Effector memory CD4-positive, alpha-beta T cell (primary cell): ENCODE measurements around the gene RB1.

Experiments
- DNase-seq, 3 donors: peaks; one replicate each; pipeline ENCODE4 v3.0.0-alpha.2; 2020
- H3K27ac ChIP-seq: 2 replicates; pipeline ENCODE4 v1.7.0; 2013; ENCODE audit warnings: mild to moderate bottlenecking, low read length, moderate library complexity; ENCODE audit not compliant: insufficient read depth, poor library complexity, severe bottlenecking
- H3K27me3 ChIP-seq: replicated peaks from 2 replicates; pipeline ENCODE4 v1.7.0; 2013; ENCODE audit warnings: mild to moderate bottlenecking, low read length; ENCODE audit not compliant: insufficient read depth, control insufficient read depth, poor library complexity, severe bottlenecking
- H3K36me3 ChIP-seq: 2 replicates; pipeline ENCODE4 v1.7.0; 2013; ENCODE audit warnings: mild to moderate bottlenecking, low read length, moderate library complexity; ENCODE audit not compliant: control insufficient read depth, insufficient read depth
- H3K4me1 ChIP-seq: 2 replicates; pipeline ENCODE4 v1.7.0; 2013; ENCODE audit warnings: low read length, mild to moderate bottlenecking; ENCODE audit not compliant: control insufficient read depth, insufficient read depth, poor library complexity, severe bottlenecking
- H3K4me3 ChIP-seq: 2 replicates; pipeline ENCODE4 v1.7.0; 2013; ENCODE audit warnings: low read length, low read depth, mild to moderate bottlenecking; ENCODE audit not compliant: insufficient read depth, poor library complexity, severe bottlenecking
- H3K9me3 ChIP-seq: 2 replicates; pipeline ENCODE4 v1.7.0; 2013; ENCODE audit warnings: mild to moderate bottlenecking, low read length, moderate library complexity; ENCODE audit not compliant: control insufficient read depth

Gene RB1

GRCh38 chr13:48496271-48497161 lies 193.0 kb downstream of the RB1 start:
- H3K27me3 ChIP-seq, result no peaks in the 10 kb centered on the region
- DNase-seq, result no peak
- no peak overlapping the region for H3K4me3 ChIP-seq
- H3K36me3 ChIP-seq, result no peaks in the 10 kb centered on the region
- peaks cover 28% of the 10 kb centered on the region for H3K4me1 ChIP-seq
- H3K27ac ChIP-seq, result no peak overlapping the region
- H3K9me3 ChIP-seq, result no peaks in the 10 kb centered on the region

GRCh38 chr13:48497669-48498068 lies 194.1 kb downstream of the RB1 start:
- no peak for DNase-seq
- Histone ChIP-seq H3K4me1 (peaks cover 20% of the 10 kb centered on the region), H3K4me3 (no peak overlapping the region), H3K27me3 (no peaks in the 10 kb centered on the region), H3K9me3 (no peaks in the 10 kb centered on the region), H3K36me3 (no peaks in the 10 kb centered on the region), H3K27ac (no peak overlapping the region)

- Histone ChIP-seq H3K4me3 (no peak overlapping the region), H3K9me3 (no peaks in the 10 kb centered on the region), H3K27me3 (no peaks in the 10 kb centered on the region), H3K27ac (no peak overlapping the region), H3K4me1 (peaks cover 22% of the 10 kb centered on the region), H3K36me3 (no peaks in the 10 kb centered on the region)
- DNase-seq, result no peak
Observed at GRCh38 chr13:48500652-48501197, 197.2 kb downstream of the RB1 start.

DNA sequence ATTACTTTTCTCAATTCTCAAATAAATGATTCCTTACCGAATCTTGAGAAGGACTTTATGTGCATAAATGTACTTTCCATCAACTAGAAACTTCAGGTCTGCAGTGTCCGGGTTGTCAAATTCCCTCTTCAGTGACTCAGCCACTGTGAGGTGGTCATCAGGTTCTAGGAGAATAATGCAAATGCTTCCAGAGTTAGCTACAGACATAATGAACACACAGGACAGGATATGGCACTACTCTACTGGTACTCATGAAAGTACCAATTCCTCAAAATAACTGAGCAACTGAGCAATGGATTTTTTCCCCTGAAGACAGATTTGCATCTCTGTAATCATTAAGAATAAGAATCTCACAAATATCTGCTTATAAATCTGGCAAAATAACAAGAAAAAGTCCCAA lies 198.2 kb downstream of the RB1 start:
- DNase-seq, result no peak
- no peaks in the 10 kb centered on the region for H3K9me3 ChIP-seq
- H3K36me3 ChIP-seq, result no peaks in the 10 kb centered on the region
- no peak overlapping the region for H3K4me3 ChIP-seq
- peaks cover 32% of the 10 kb centered on the region for H3K4me1 ChIP-seq
- H3K27me3 ChIP-seq, result no peaks in the 10 kb centered on the region
- H3K27ac ChIP-seq, result no peak overlapping the region

DNA sequence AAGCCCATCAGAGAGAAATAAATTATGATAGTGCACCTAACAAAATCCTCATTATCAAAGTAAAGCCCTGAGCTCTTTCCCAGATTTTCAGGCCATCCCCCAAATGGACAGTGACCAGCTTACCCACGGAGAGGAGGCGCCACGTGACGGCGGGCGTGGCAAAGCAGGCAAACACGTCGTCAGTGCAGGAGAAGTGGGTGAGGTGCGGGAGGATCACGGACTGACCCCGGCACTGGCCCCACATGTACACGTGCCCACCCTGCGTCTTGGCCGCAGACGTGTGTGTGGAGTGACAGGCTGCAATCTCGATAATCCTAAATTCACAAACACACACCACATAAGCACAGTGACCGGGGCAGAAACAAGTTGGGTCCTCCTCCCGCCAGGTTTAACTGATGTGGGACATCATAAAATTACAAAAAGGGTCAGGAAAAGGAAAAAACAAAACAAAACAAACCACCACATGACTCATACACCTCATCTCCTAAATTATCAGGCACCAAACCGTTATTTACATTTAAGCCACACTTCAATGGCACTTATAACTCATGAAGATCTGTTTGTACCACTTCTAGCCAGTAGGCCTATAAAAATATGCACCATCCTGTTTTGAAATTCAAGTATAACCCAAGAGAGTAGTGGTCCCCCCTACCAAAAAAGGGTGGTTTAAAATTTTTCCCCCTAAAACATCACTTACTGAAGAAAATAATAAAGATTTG lies 199.2 kb downstream of the RB1 start:
- Histone ChIP-seq H3K4me1 (peaks cover 32% of the 10 kb centered on the region), H3K9me3 (no peaks in the 10 kb centered on the region), H3K36me3 (no peaks in the 10 kb centered on the region), H3K27ac (no peak overlapping the region), H3K27me3 (no peaks in the 10 kb centered on the region), H3K4me3 (no peak overlapping the region)
- DNase-seq, result no peak

GRCh38 chr13:48504606-48505005 lies 201.1 kb downstream of the RB1 start:
- Histone ChIP-seq H3K4me3 (no peak overlapping the region), H3K9me3 (no peaks in the 10 kb centered on the region), H3K36me3 (no peaks in the 10 kb centered on the region), H3K4me1 (peaks cover 32% of the 10 kb centered on the region), H3K27ac (no peak overlapping the region), H3K27me3 (no peaks in the 10 kb centered on the region)
- DNase-seq, result no peak

GRCh38 chr13:48505012-48505411 lies 201.5 kb downstream of the RB1 start:
- peak overlapping the region; percentile 63 for H3K27ac ChIP-seq
- H3K9me3 ChIP-seq, result no peaks in the 10 kb centered on the region
- no peaks in the 10 kb centered on the region for H3K27me3 ChIP-seq
- peaks cover 33% of the 10 kb centered on the region for H3K4me1 ChIP-seq
- no peak overlapping the region for H3K4me3 ChIP-seq
- H3K36me3 ChIP-seq, result no peaks in the 10 kb centered on the region
- DNase-seq, result no peak

- Histone ChIP-seq H3K27me3 (no peaks in the 10 kb centered on the region), H3K36me3 (no peaks in the 10 kb centered on the region), H3K9me3 (no peaks in the 10 kb centered on the region), H3K4me1 (peaks cover 40% of the 10 kb centered on the region), H3K4me3 (peak overlapping the region; percentile 12), H3K27ac (peak overlapping the region; percentile 63)
- DNase-seq, result peak in 2 of 3 donors; percentile 12 to 31
Observed at GRCh38 chr13:48505597-48506091, 202.1 kb downstream of the RB1 start.

- H3K4me3 ChIP-seq, result peak overlapping the region; percentile 12
- H3K27me3 ChIP-seq, result no peaks in the 10 kb centered on the region
- DNase-seq, result no peak
- no peaks in the 10 kb centered on the region for H3K36me3 ChIP-seq
- H3K4me1 ChIP-seq, result peaks cover 40% of the 10 kb centered on the region
- no peaks in the 10 kb centered on the region for H3K9me3 ChIP-seq
- peak overlapping the region; percentile 63 for H3K27ac ChIP-seq
Observed at GRCh38 chr13:48506092-48506701, 202.6 kb downstream of the RB1 start.
